Measurements from ENCODE around the gene TARBP1.
A peak's percentile ranks its signal among the peaks of the same experiment; 100 is the strongest.

TARBP1 gene

GRCh38 chr1:234525099-234525799, 46.3 kb upstream of the TARBP1 start:
- peaks cover 0 to under 1% of the 10 kb centered on the region in 2 donors for H3K9me3 ChIP-seq (replicated peaks in 1 of 2; ENCODE audit: control insufficient read depth in 2 of 2, insufficient read depth in 1 of 2, low read depth in 1 of 2, low read length in 2 of 2)
- H3K27ac ChIP-seq (replicated peaks; ENCODE audit: low read length): no peak overlapping the region
- H4K91ac ChIP-seq (ENCODE audit: low read depth, low read length, poor library complexity): no peak overlapping the region
- no peak overlapping the region for H3K14ac ChIP-seq (ENCODE audit: low read length)
- no peaks in the 10 kb centered on the region for H3K36me3 ChIP-seq (replicated peaks in 1 of 2; ENCODE audit: control insufficient read depth in 2 of 2, insufficient read depth in 2 of 2, low read length in 2 of 2)
- no peak overlapping the region for H2AFZ ChIP-seq (ENCODE audit: low read length)
- no peak overlapping the region for H3K23ac ChIP-seq (ENCODE audit: low read depth, low read length, poor library complexity)
- no peak overlapping the region for H3K9ac ChIP-seq (ENCODE audit: low read depth, low read length, poor library complexity)
- no peaks in the 10 kb centered on the region for H3K79me1 ChIP-seq (ENCODE audit: low read depth, low read length)
- no peak overlapping the region for H4K8ac ChIP-seq (ENCODE audit: low read depth, low read length)
- no peak overlapping the region for H2BK120ac ChIP-seq (ENCODE audit: low read depth, low read length)
- H2BK5ac ChIP-seq (ENCODE audit: low read length): no peak overlapping the region
- no peak overlapping the region for H3K4me2 ChIP-seq (ENCODE audit: insufficient read depth, low read length, poor library complexity, severe bottlenecking)
- H2BK15ac ChIP-seq (ENCODE audit: low read length): no peak overlapping the region
- no peak overlapping the region for H3K4ac ChIP-seq (ENCODE audit: low read length)
- peaks cover 0 to 2% (median 0%) of the 10 kb centered on the region in 3 experiments for H3K27me3 ChIP-seq (ENCODE audit: control insufficient read depth in 3 of 3, insufficient read depth in 3 of 3, low read depth in 1 of 3, low read length in 3 of 3)
- H2BK12ac ChIP-seq (ENCODE audit: low read length): no peak overlapping the region
- no CpG with 5 or more reads among the region's 5 CpGs for WGBS, 2 donors (ENCODE audit: extremely low coverage in 2 of 2, insufficient read length in 2 of 2, insufficient replicate concordance in 1 of 2)
- H2AK5ac ChIP-seq (ENCODE audit: low read depth, low read length): no peak overlapping the region
- DNase-seq (ENCODE audit: low spot score): no peak
- H3K18ac ChIP-seq (ENCODE audit: low read length): no peak overlapping the region
- no peak overlapping the region for H3K4me3 ChIP-seq (ENCODE audit: low read length in 2 of 2)
- H3K4me1 ChIP-seq (ENCODE audit: control insufficient read depth in 2 of 2, insufficient read depth in 1 of 2, low read depth in 1 of 2, low read length in 2 of 2): peaks cover 13 to 36% of the 10 kb centered on the region in 2 donors

- Histone ChIP-seq H3K4me2 (ENCODE audit: insufficient read depth, low read length, poor library complexity, severe bottlenecking) (no peak overlapping the region), H3K4me3 (ENCODE audit: low read length in 2 of 2) (no peak overlapping the region), H3K27ac (replicated peaks; ENCODE audit: low read length) (no peak overlapping the region), H3K9ac (ENCODE audit: low read depth, low read length, poor library complexity) (no peak overlapping the region), H2BK12ac (ENCODE audit: low read length) (no peak overlapping the region), H2BK15ac (ENCODE audit: low read length) (peak overlapping the region; percentile 8), H4K91ac (ENCODE audit: low read depth, low read length, poor library complexity) (no peak overlapping the region), H3K36me3 (replicated peaks in 1 of 2; ENCODE audit: control insufficient read depth in 2 of 2, insufficient read depth in 2 of 2, low read length in 2 of 2) (no peaks in the 10 kb centered on the region), H3K79me1 (ENCODE audit: low read depth, low read length) (no peaks in the 10 kb centered on the region), H3K18ac (ENCODE audit: low read length) (peak overlapping the region; percentile 20), H3K9me3 (replicated peaks in 1 of 2; ENCODE audit: control insufficient read depth in 2 of 2, insufficient read depth in 1 of 2, low read depth in 1 of 2, low read length in 2 of 2) (peaks cover 0 to 1% of the 10 kb centered on the region in 2 donors), H2BK5ac (ENCODE audit: low read length) (peak overlapping the region; percentile 15), H4K8ac (ENCODE audit: low read depth, low read length) (no peak overlapping the region), H3K14ac (ENCODE audit: low read length) (no peak overlapping the region), H3K27me3 (ENCODE audit: control insufficient read depth in 3 of 3, insufficient read depth in 3 of 3, low read depth in 1 of 3, low read length in 3 of 3) (peaks cover 0 to 2% (median 0%) of the 10 kb centered on the region in 3 experiments), H3K23ac (ENCODE audit: low read depth, low read length, poor library complexity) (no peak overlapping the region), H3K4me1 (ENCODE audit: control insufficient read depth in 2 of 2, insufficient read depth in 1 of 2, low read depth in 1 of 2, low read length in 2 of 2) (peaks cover 11 to 22% of the 10 kb centered on the region in 2 donors), H2AK5ac (ENCODE audit: low read depth, low read length) (peak overlapping the region; percentile 64), H2BK120ac (ENCODE audit: low read depth, low read length) (no peak overlapping the region), H3K4ac (ENCODE audit: low read length) (peak overlapping the region; percentile 4), H2AFZ (ENCODE audit: low read length) (no peak overlapping the region)
- no CpG with 5 or more reads among the region's 5 CpGs for WGBS, 2 donors (ENCODE audit: extremely low coverage in 2 of 2, insufficient read length in 2 of 2, insufficient replicate concordance in 1 of 2)
- DNase-seq (ENCODE audit: low spot score): no peak
Measured at GRCh38 chr1:234521836-234522235, 42.9 kb upstream of the TARBP1 start.

GRCh38 chr1:234520908-234521817, 42.2 kb upstream of the TARBP1 start:
- Histone ChIP-seq H3K23ac (ENCODE audit: low read depth, low read length, poor library complexity) (no peak overlapping the region), H2AFZ (ENCODE audit: low read length) (no peak overlapping the region), H3K36me3 (replicated peaks in 1 of 2; ENCODE audit: control insufficient read depth in 2 of 2, insufficient read depth in 2 of 2, low read length in 2 of 2) (no peaks in the 10 kb centered on the region), H2AK5ac (ENCODE audit: low read depth, low read length) (peak overlapping the region; percentile 64), H2BK15ac (ENCODE audit: low read length) (peak overlapping the region; percentile 8), H3K14ac (ENCODE audit: low read length) (no peak overlapping the region), H4K8ac (ENCODE audit: low read depth, low read length) (no peak overlapping the region), H4K91ac (ENCODE audit: low read depth, low read length, poor library complexity) (no peak overlapping the region), H3K9ac (ENCODE audit: low read depth, low read length, poor library complexity) (no peak overlapping the region), H3K27me3 (ENCODE audit: control insufficient read depth in 3 of 3, insufficient read depth in 3 of 3, low read depth in 1 of 3, low read length in 3 of 3) (peaks cover 0 to 2% (median 0%) of the 10 kb centered on the region in 3 experiments), H3K18ac (ENCODE audit: low read length) (peak overlapping the region; percentile 20), H2BK12ac (ENCODE audit: low read length) (no peak overlapping the region), H3K4me2 (ENCODE audit: insufficient read depth, low read length, poor library complexity, severe bottlenecking) (no peak overlapping the region), H2BK5ac (ENCODE audit: low read length) (peak overlapping the region; percentile 15), H2BK120ac (ENCODE audit: low read depth, low read length) (no peak overlapping the region), H3K27ac (replicated peaks; ENCODE audit: low read length) (no peak overlapping the region), H3K9me3 (replicated peaks in 1 of 2; ENCODE audit: control insufficient read depth in 2 of 2, insufficient read depth in 1 of 2, low read depth in 1 of 2, low read length in 2 of 2) (peaks cover 0 to 1% of the 10 kb centered on the region in 2 donors), H3K79me1 (ENCODE audit: low read depth, low read length) (no peaks in the 10 kb centered on the region), H3K4me1 (ENCODE audit: control insufficient read depth in 2 of 2, insufficient read depth in 1 of 2, low read depth in 1 of 2, low read length in 2 of 2) (peaks cover 11 to 22% of the 10 kb centered on the region in 2 donors), H3K4me3 (ENCODE audit: low read length in 2 of 2) (no peak overlapping the region), H3K4ac (ENCODE audit: low read length) (peak overlapping the region; percentile 4)
- DNase-seq (ENCODE audit: low spot score): no peak
- no CpG with 5 or more reads among the region's 6 CpGs for WGBS, 2 donors (ENCODE audit: extremely low coverage in 2 of 2, insufficient read length in 2 of 2, insufficient replicate concordance in 1 of 2)

GRCh38 chr1:234519506-234519905, 40.5 kb upstream of the TARBP1 start:
- Histone ChIP-seq H3K4me2 (ENCODE audit: insufficient read depth, low read length, poor library complexity, severe bottlenecking) (no peak overlapping the region), H3K27me3 (ENCODE audit: control insufficient read depth in 3 of 3, insufficient read depth in 3 of 3, low read depth in 1 of 3, low read length in 3 of 3) (peaks cover 0 to 2% (median 0%) of the 10 kb centered on the region in 3 experiments), H2BK12ac (ENCODE audit: low read length) (peak overlapping the region; percentile 12), H2AFZ (ENCODE audit: low read length) (peak overlapping the region; percentile 23), H3K9me3 (replicated peaks in 1 of 2; ENCODE audit: control insufficient read depth in 2 of 2, insufficient read depth in 1 of 2, low read depth in 1 of 2, low read length in 2 of 2) (peaks cover 0 to 1% of the 10 kb centered on the region in 2 donors), H3K23ac (ENCODE audit: low read depth, low read length, poor library complexity) (no peak overlapping the region), H2BK5ac (ENCODE audit: low read length) (no peak overlapping the region), H2AK5ac (ENCODE audit: low read depth, low read length) (no peak overlapping the region), H3K18ac (ENCODE audit: low read length) (peak overlapping the region; percentile 8), H4K8ac (ENCODE audit: low read depth, low read length) (no peak overlapping the region), H4K91ac (ENCODE audit: low read depth, low read length, poor library complexity) (no peak overlapping the region), H3K14ac (ENCODE audit: low read length) (no peak overlapping the region), H2BK15ac (ENCODE audit: low read length) (no peak overlapping the region), H3K79me1 (ENCODE audit: low read depth, low read length) (no peaks in the 10 kb centered on the region), H3K27ac (replicated peaks; ENCODE audit: low read length) (no peak overlapping the region), H3K36me3 (replicated peaks in 1 of 2; ENCODE audit: control insufficient read depth in 2 of 2, insufficient read depth in 2 of 2, low read length in 2 of 2) (no peaks in the 10 kb centered on the region), H3K4me1 (ENCODE audit: control insufficient read depth in 2 of 2, insufficient read depth in 1 of 2, low read depth in 1 of 2, low read length in 2 of 2) (peaks cover 16 to 23% of the 10 kb centered on the region in 2 donors), H3K4ac (ENCODE audit: low read length) (no peak overlapping the region), H3K9ac (ENCODE audit: low read depth, low read length, poor library complexity) (no peak overlapping the region), H2BK120ac (ENCODE audit: low read depth, low read length) (no peak overlapping the region), H3K4me3 (ENCODE audit: low read length in 2 of 2) (no peak overlapping the region)
- WGBS, 2 donors (ENCODE audit: extremely low coverage in 2 of 2, insufficient read length in 2 of 2, insufficient replicate concordance in 1 of 2): no CpG with 5 or more reads among the region's 10 CpGs
- no peak for DNase-seq (ENCODE audit: low spot score)
